ENCODE results near the gene PER1. TPM values are rescaled to one million over a fixed set of nuclear protein-coding genes. Genes with fewer than 3 reads are reported as not detected.

The PER1 gene
- total RNA-seq, 1 donor from 2014 or later: 75.9 TPM

- no peak for TF ChIP-seq CTCF (IDR thresholded peaks at IDR 0.05)
- Mint-ChIP-seq H3K36me3 (ENCODE audit: low read depth) (peaks cover 17% of the 10 kb centered on the region), H3K4me3 (ENCODE audit: unreplicated experiment) (no peak overlapping the region), H3K27me3 (ENCODE audit: low read depth) (no peaks in the 10 kb centered on the region), H3K27ac (ENCODE audit: unreplicated experiment) (no peak overlapping the region), H3K9me3 (ENCODE audit: low read depth) (no peaks in the 10 kb centered on the region), H3K4me1 (ENCODE audit: low read depth) (no peaks in the 10 kb centered on the region)
- DNase-seq (ENCODE audit: low spot score): no peak
These were observed 13.9 kb downstream of the PER1 start for GRCh38 chr17:8138374-8138671.

GRCh38 chr17:8137645-8138373 is 14.4 kb downstream of the PER1 start:
- Mint-ChIP-seq H3K27me3 (ENCODE audit: low read depth) (no peaks in the 10 kb centered on the region), H3K4me1 (ENCODE audit: low read depth) (no peaks in the 10 kb centered on the region), H3K27ac (ENCODE audit: unreplicated experiment) (no peak overlapping the region), H3K36me3 (ENCODE audit: low read depth) (peaks cover 17% of the 10 kb centered on the region), H3K9me3 (ENCODE audit: low read depth) (no peaks in the 10 kb centered on the region), H3K4me3 (ENCODE audit: unreplicated experiment) (no peak overlapping the region)
- DNase-seq (ENCODE audit: low spot score): no peak
- TF ChIP-seq CTCF (IDR thresholded peaks at IDR 0.05): no peak

GRCh38 chr17:8133941-8134340 is 18.3 kb downstream of the PER1 start:
- Mint-ChIP-seq H3K4me1 (ENCODE audit: low read depth) (no peaks in the 10 kb centered on the region), H3K9me3 (ENCODE audit: low read depth) (no peaks in the 10 kb centered on the region), H3K27me3 (ENCODE audit: low read depth) (peaks cover 2% of the 10 kb centered on the region), H3K36me3 (ENCODE audit: low read depth) (no peaks in the 10 kb centered on the region), H3K4me3 (ENCODE audit: unreplicated experiment) (no peak overlapping the region), H3K27ac (ENCODE audit: unreplicated experiment) (no peak overlapping the region)
- no peak for DNase-seq (ENCODE audit: low spot score)
- TF ChIP-seq CTCF (IDR thresholded peaks at IDR 0.05): no peak

- TF ChIP-seq CTCF (IDR thresholded peaks at IDR 0.05): no peak
- Mint-ChIP-seq H3K4me3 (ENCODE audit: unreplicated experiment) (no peak overlapping the region), H3K27me3 (ENCODE audit: low read depth) (peaks cover 2% of the 10 kb centered on the region), H3K27ac (ENCODE audit: unreplicated experiment) (no peak overlapping the region), H3K4me1 (ENCODE audit: low read depth) (no peaks in the 10 kb centered on the region), H3K9me3 (ENCODE audit: low read depth) (no peaks in the 10 kb centered on the region), H3K36me3 (ENCODE audit: low read depth) (no peaks in the 10 kb centered on the region)
- DNase-seq (ENCODE audit: low spot score): no peak
These were observed 18.8 kb downstream of the PER1 start for GRCh38 chr17:8133399-8133798.

- no peak for DNase-seq (ENCODE audit: low spot score)
- Mint-ChIP-seq H3K27ac (ENCODE audit: unreplicated experiment) (no peak overlapping the region), H3K9me3 (ENCODE audit: low read depth) (no peaks in the 10 kb centered on the region), H3K4me1 (ENCODE audit: low read depth) (peaks cover 5% of the 10 kb centered on the region), H3K4me3 (ENCODE audit: unreplicated experiment) (no peak overlapping the region), H3K36me3 (ENCODE audit: low read depth) (no peaks in the 10 kb centered on the region), H3K27me3 (ENCODE audit: low read depth) (peaks cover 2% of the 10 kb centered on the region)
- no peak for TF ChIP-seq CTCF (IDR thresholded peaks at IDR 0.05)
These were observed 20.3 kb downstream of the PER1 start for GRCh38 chr17:8131844-8132441.
